ENCODE data around the gene PPP1R14C. TPM values are rescaled to one million over a fixed set of nuclear protein-coding genes. Genes with fewer than 3 reads are reported as not detected.

Gene PPP1R14C
- total RNA-seq, 6 donors from 2014 or later: 12.0 to 34.5 (median 16.8) TPM

DNA sequence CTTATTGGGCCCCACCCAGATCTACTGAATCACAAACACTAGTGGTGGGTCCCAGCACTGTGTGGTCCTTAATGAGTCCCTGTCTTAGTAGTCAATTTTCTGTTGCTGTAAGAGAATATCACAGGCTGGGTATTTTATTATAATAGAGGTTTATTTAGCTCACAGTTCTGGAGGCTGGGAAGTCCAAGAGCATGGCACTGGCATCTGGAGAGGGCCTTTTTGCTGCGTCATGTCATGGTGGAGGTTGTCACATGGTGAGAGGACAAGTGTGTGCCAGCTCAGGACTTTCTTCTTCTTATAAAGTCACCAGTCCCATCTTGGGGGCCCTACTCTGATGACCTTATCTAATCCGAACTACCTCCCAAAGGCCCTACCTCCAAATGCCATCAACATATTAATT, 105.0 kb downstream of the PPP1R14C start:
- H3K4me1 ChIP-seq: peaks cover 0 to 5% (median 0%) of the 10 kb centered on the region in 4 donors
- ATAC-seq (ENCODE audit: low FRiP score in 2 of 2): no peak
- peaks cover 0 to 8% (median 2%) of the 10 kb centered on the region in 4 donors for H3K9me3 ChIP-seq
- TF ChIP-seq EP300 (IDR thresholded peaks at IDR 0.05): no peak
- TF ChIP-seq POLR2AphosphoS5 (IDR thresholded peaks at IDR 0.05): no peak
- TF ChIP-seq, protein P1, sequence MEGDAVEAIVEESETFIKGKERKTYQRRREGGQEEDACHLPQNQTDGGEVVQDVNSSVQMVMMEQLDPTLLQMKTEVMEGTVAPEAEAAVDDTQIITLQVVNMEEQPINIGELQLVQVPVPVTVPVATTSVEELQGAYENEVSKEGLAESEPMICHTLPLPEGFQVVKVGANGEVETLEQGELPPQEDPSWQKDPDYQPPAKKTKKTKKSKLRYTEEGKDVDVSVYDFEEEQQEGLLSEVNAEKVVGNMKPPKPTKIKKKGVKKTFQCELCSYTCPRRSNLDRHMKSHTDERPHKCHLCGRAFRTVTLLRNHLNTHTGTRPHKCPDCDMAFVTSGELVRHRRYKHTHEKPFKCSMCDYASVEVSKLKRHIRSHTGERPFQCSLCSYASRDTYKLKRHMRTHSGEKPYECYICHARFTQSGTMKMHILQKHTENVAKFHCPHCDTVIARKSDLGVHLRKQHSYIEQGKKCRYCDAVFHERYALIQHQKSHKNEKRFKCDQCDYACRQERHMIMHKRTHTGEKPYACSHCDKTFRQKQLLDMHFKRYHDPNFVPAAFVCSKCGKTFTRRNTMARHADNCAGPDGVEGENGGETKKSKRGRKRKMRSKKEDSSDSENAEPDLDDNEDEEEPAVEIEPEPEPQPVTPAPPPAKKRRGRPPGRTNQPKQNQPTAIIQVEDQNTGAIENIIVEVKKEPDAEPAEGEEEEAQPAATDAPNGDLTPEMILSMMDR (IDR thresholded peaks at IDR 0.05): no peak
- no peak for TF ChIP-seq POLR2A (IDR thresholded peaks at IDR 0.05)
- DNase-seq: no peak
- 94 to 96% methylated on average over 2 of the region's 2 CpGs for WGBS, 2 donors
- H3K36me3 ChIP-seq: no peaks in the 10 kb centered on the region
- no peak overlapping the region for H3K4me3 ChIP-seq
- H3K27me3 ChIP-seq: no peaks in the 10 kb centered on the region
- no peak overlapping the region for H3K27ac ChIP-seq

DNA sequence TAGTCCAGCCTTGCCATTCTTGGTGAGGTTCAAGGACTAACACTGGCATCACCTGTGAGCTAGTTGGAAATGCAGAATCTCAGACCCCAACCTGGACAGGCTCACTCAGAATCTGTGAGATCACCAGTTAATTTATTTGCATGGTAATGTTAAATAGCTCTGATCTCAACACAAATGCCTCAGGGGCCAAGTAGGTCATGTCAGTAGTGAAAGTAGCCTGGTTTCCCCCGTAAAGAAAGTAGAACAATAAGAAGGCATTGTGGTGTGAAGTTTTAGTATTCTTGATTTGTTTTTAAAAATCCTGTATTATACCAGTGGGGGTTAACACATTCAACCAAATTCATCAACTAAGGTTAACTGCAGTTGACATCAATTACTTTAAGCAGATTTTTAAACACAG, 105.5 kb downstream of the PPP1R14C start:
- 79 to 85% methylated on average over 1 of the region's 1 CpG for WGBS, 2 donors
- ATAC-seq (ENCODE audit: low FRiP score in 2 of 2) (no peak), DNase-seq (no peak)
- H3K4me1 ChIP-seq: peaks cover 0 to 5% (median 0%) of the 10 kb centered on the region in 4 donors
- TF ChIP-seq POLR2AphosphoS5 (IDR thresholded peaks at IDR 0.05) (no peak), POLR2A (IDR thresholded peaks at IDR 0.05) (no peak), EP300 (IDR thresholded peaks at IDR 0.05) (no peak)
- TF ChIP-seq, protein P1 (IDR thresholded peaks at IDR 0.05): no peak
- H3K36me3 ChIP-seq: no peaks in the 10 kb centered on the region
- no peaks in the 10 kb centered on the region for H3K27me3 ChIP-seq
- H3K27ac ChIP-seq: no peak overlapping the region
- peaks cover 0 to 8% (median 2%) of the 10 kb centered on the region in 4 donors for H3K9me3 ChIP-seq
- no peak overlapping the region for H3K4me3 ChIP-seq

DNA sequence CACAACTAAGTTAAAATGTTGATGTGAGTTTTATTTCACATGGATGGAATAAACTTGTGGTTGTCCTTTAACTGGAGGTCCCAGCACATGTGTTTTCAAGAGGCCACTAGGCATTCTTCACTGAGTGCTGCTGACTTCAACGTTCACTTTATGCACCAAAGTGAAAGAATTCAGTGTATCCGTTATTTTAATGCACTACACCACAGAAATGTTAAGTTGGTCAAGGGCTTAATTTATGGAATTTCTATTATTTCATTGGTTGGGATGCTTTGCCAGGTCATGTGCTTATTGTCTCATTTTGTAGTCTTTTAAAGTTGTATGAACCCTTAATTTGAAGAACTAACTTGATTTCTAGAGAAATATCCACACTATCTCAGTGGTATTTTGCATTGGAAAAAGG, 106.4 kb downstream of the PPP1R14C start:
- 76 to 81% methylated on average over 2 of the region's 2 CpGs for WGBS, 2 donors
- no peaks in the 10 kb centered on the region for H3K27me3 ChIP-seq
- no peak overlapping the region for H3K4me3 ChIP-seq
- H3K4me1 ChIP-seq: peaks cover 0 to 5% (median 0%) of the 10 kb centered on the region in 4 donors
- peaks cover 0 to 8% (median 2%) of the 10 kb centered on the region in 4 donors for H3K9me3 ChIP-seq
- H3K36me3 ChIP-seq: no peaks in the 10 kb centered on the region
- TF ChIP-seq POLR2A (IDR thresholded peaks at IDR 0.05) (no peak), POLR2AphosphoS5 (IDR thresholded peaks at IDR 0.05) (no peak), EP300 (IDR thresholded peaks at IDR 0.05) (no peak)
- TF ChIP-seq, protein P1 (IDR thresholded peaks at IDR 0.05): no peak
- ATAC-seq (ENCODE audit: low FRiP score in 2 of 2) (no peak), DNase-seq (no peak)
- no peak overlapping the region for H3K27ac ChIP-seq

DNA sequence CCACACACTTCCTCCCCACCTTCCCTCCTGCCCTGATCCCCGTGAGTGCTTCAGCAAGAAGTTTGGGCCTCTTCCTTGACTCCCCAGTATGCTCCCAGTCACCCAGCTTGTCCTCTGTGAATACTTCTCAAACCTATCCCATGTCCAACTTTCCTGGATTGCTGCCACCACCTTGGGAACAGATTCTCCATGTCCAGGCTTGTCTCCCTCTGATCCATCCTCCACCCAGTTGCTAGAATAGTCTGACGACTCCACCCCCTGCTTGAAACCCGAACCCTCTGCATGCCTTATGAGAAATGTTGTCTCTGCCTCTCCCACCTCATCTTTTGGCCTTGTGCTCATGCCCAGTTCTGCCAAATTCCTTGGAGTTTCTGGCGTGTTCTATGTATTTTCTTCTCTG, 108.0 kb downstream of the PPP1R14C start:
- Histone ChIP-seq H3K27me3 (no peaks in the 10 kb centered on the region), H3K36me3 (no peaks in the 10 kb centered on the region), H3K4me1 (peaks cover 0 to 5% (median 0%) of the 10 kb centered on the region in 4 donors), H3K27ac (no peak overlapping the region), H3K4me3 (no peak overlapping the region), H3K9me3 (peaks cover 0 to 8% (median 2%) of the 10 kb centered on the region in 4 donors)
- peak in 1 of 2 donors; percentile 39 for ATAC-seq (ENCODE audit: low FRiP score in 2 of 2)
- TF ChIP-seq, protein P1 (IDR thresholded peaks at IDR 0.05): no peak
- TF ChIP-seq EP300 (IDR thresholded peaks at IDR 0.05) (no peak), POLR2A (IDR thresholded peaks at IDR 0.05) (no peak), POLR2AphosphoS5 (IDR thresholded peaks at IDR 0.05) (no peak)
- DNase-seq: no peak
- 55 to 73% methylated on average over 4 of the region's 4 CpGs for WGBS, 2 donors

DNA sequence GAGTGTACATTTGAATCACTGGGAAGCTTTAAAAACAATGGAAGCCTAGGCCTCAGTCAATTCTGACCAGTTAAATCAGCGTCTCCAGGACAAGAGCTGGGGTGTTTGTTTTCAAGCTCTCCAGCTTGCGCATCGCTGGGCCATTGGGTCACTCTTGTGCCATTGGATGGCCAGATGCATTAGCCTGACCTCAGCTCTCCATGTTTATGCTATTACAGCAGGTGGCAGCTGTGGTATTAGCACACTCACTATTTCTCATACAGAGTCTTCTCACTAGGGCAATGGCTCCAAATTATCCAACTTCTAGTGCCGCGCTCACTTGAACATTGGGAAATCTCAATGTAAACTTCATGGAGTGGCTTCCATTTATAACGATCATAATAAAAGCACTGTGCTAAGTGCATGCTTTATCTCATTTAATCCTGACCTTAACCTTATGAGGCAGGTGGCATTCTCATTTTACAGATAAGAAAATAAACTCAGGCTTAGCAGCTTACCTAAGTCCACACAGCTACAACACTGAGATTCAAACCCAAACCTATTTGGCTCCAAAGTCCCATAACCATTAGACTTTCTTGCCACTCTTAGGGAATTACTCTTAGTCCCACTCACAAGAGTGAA, 108.8 kb downstream of the PPP1R14C start:
- Histone ChIP-seq H3K4me3 (no peak overlapping the region), H3K27me3 (no peaks in the 10 kb centered on the region), H3K9me3 (peaks cover 0 to 8% (median 2%) of the 10 kb centered on the region in 4 donors), H3K4me1 (peaks cover 0 to 5% (median 0%) of the 10 kb centered on the region in 4 donors), H3K27ac (no peak overlapping the region), H3K36me3 (no peaks in the 10 kb centered on the region)
- no peak for ATAC-seq (ENCODE audit: low FRiP score in 2 of 2)
- 80 to 81% methylated on average over 6 of the region's 6 CpGs for WGBS, 2 donors
- DNase-seq: peak in 1 of 2 donors; percentile 45
- TF ChIP-seq EP300 (IDR thresholded peaks at IDR 0.05): no peak
- TF ChIP-seq, protein P1 (IDR thresholded peaks at IDR 0.05): no peak
- no peak for TF ChIP-seq POLR2A (IDR thresholded peaks at IDR 0.05)
- TF ChIP-seq POLR2AphosphoS5 (IDR thresholded peaks at IDR 0.05): no peak
